ENCODE measurements around the gene HNRNPH2.

HNRNPH2 gene, protein sequence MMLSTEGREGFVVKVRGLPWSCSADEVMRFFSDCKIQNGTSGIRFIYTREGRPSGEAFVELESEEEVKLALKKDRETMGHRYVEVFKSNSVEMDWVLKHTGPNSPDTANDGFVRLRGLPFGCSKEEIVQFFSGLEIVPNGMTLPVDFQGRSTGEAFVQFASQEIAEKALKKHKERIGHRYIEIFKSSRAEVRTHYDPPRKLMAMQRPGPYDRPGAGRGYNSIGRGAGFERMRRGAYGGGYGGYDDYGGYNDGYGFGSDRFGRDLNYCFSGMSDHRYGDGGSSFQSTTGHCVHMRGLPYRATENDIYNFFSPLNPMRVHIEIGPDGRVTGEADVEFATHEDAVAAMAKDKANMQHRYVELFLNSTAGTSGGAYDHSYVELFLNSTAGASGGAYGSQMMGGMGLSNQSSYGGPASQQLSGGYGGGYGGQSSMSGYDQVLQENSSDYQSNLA

GRCh38 chrX:101407748-101408531 lies at the start of gene HNRNPH2, which contains the start of gene GLA:
HNRNPH2 (plus strand) TSS chrX:101408222; CDS start chrX:101411989, 3,767 bp downstream.
GLA (minus strand) TSS chrX:101407925; CDS start chrX:101407903, 22 bp downstream.
- peak; percentile 97 for DNase-seq (ENCODE audit: low read depth, low spot score)

- no peak for DNase-seq (ENCODE audit: low read depth, low spot score)
These were observed 48.1 kb upstream of the HNRNPH2 start for GRCh38 chrX:101359966-101360365.

- no peak for DNase-seq (ENCODE audit: low read depth, low spot score)
These were observed 47.6 kb upstream of the HNRNPH2 start for GRCh38 chrX:101360390-101360789.

DNA sequence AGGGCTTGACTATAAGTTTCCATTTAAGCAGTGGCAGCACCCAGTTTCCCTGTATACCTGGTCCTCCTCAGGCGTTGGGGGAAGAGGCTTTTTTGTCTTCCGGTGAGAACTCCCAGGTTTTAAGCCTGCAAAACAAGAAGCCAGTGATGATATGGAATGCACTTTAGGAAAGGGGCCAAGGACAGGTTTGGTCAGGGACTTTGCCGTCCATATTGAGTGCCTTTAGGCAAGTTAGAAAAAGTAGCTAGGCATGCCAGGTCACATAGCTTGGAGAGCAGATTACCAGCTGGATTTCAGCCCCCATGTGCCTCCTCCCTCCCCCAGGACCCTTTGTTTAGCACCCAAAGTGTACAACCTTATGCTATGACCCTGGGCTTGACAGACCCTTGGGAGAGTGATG lies 45.9 kb upstream of the HNRNPH2 start:
- no peak for DNase-seq (ENCODE audit: low read depth, low spot score)

GRCh38 chrX:101362757-101363156 lies 45.3 kb upstream of the HNRNPH2 start:
- no peak for DNase-seq (ENCODE audit: low read depth, low spot score)

DNA sequence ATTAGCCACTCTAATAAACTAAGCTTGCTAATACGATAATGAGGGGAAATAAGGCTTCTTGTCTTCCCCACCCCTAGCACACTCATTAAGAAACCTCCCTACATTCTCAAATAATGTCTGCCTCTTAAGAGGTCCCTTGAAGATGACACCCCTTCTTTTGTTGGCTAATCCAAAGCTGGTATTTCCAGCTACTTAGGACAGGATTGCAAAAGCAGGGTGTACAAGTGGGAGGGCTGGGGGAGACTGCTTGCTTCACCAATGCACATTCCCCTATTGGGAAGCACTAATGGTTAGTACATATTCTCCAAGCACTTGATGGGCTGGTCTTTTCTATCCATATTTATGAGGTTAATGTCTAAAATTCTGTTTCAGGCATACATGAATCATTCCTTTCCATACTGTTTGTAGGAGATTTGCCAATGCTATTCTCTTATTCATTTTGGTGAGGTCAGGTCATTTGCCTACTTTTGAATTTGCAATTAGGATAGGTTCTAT lies 42.7 kb upstream of the HNRNPH2 start:
- DNase-seq (ENCODE audit: low read depth, low spot score), result no peak

DNA sequence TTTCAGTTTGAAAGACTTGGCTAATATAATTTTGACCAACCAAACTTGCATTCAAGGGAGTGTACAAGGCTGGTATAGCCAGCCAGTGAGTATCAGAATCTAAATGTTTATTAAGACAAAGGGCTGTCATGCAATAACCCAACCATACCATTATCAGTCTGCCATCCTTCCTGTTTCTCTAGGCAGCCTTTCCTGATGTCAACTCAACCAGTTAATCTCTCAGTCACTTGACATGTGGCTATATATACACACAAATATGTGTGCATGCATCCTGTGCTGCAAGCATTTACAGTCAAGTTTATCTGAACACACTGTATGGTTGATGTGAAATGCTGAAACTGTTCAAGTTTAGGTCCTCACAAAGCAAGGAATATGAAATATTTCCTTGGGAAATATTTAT lies 39.2 kb upstream of the HNRNPH2 start:
- no peak for DNase-seq (ENCODE audit: low read depth, low spot score)

GRCh38 chrX:101369687-101370086 lies 38.3 kb upstream of the HNRNPH2 start:
- no peak for DNase-seq (ENCODE audit: low read depth, low spot score)

DNA sequence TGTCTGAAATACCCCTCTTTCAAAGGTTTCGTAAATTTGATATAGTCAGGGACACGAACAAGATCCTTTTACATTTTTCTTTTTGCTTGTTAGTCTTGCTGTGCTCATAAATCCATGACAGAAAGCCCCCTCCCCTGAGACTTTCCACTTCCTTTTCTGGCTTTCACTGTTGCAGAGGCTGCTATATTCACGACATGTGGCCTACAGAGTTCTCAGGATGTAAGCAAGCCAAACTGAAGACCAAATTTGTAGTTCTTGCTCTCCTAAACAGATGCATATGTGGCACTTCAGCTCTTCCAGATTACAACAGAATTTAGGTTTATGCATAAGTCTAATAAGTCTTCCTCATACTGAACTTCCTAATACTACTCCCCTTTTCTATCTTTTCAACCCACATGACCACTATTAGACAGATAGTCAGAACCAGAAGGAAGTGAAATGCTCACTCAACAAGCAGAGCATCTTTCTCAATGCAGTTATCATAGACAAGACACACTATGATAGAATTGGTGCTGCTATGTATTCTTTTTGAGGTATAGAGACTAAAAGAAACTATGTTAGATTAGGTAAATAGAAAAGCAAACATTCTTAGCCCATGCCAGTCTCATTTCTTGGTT lies 37.0 kb upstream of the HNRNPH2 start:
- no peak for DNase-seq (ENCODE audit: low read depth, low spot score)

DNA sequence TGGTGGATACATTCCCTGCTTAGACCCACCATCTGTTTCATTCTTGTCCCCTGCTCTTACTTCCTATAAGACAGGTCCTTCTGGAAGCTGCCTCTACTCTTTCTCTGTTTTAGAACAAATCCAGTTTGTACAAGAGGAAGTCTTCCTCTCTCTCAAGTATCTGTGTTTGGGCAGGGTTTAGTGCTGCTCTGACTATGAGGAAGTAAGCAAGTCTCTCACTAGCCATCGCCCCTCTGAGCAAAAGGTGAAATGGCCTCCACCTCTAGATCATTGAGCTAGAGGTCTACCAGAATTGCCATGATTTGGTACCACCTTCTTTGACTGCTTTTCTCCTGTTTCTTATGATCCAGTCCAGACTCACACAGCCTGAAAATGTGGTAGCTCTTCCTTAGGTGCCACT lies 30.5 kb upstream of the HNRNPH2 start:
- no peak for DNase-seq (ENCODE audit: low read depth, low spot score)

- no peak for DNase-seq (ENCODE audit: low read depth, low spot score)
These were observed 24.3 kb upstream of the HNRNPH2 start for GRCh38 chrX:101383679-101384205.

- DNase-seq (ENCODE audit: low read depth, low spot score), result no peak
These were observed 22.9 kb upstream of the HNRNPH2 start for GRCh38 chrX:101385026-101385684.

DNA sequence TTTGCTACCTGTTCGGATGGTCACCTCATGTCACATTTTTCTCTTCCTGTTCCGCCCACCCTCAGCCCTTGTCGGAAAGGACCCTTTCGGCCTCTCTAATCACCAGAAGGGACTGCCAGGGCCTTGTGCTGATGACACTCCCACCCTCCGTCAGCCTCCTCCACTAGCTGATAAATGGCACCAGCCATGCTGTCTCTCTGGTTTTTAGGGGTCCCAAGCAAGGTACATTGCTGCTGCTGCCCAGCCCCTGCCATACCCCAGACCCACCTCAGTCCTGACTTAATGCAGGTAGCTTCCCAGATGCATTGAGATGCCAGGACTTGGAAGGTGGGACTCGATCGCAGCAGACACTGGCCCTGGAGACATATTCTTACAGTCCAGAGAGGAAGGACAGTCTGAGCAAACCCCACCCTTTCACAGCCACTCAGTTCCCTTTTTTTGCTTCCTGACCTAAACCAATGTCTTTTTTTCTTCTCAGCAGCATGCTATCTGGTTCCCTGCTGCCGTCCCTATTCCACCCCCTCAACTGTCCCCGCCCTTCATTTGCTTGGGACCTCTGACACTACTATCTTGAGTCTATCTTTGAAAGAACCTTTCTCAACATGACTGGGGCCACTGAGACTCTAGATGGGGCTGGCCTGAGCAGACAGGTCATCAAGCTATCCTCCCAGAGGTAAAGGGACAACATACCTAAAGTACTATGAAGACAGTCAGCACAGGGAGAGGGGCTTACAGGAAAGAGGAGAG lies 22.1 kb upstream of the HNRNPH2 start, which contains the start of gene BTK:
BTK (minus strand) TSS at position 397 of the 747 bp plus-strand sequence. CDS start 10,907 bp downstream, outside the sequence.
- no peak for DNase-seq (ENCODE audit: low read depth, low spot score)

DNA sequence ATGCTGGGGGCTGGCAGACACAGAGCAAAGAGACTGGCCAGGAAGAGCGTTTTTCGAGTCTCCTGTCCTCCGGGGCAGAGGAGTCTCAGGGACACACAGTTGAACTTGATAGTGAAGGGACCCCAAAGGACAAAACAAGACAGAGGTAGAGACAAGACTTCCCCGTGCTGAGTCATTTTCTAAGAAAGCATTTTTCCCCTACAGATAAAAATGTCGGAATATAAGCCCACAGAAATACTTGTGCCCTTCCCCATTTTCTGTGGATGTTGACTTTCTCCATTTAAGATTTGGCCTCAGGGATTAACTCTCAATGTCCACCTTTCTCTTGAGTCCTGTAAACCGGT lies 21.5 kb upstream of the HNRNPH2 start:
- DNase-seq (ENCODE audit: low read depth, low spot score), result no peak

DNA sequence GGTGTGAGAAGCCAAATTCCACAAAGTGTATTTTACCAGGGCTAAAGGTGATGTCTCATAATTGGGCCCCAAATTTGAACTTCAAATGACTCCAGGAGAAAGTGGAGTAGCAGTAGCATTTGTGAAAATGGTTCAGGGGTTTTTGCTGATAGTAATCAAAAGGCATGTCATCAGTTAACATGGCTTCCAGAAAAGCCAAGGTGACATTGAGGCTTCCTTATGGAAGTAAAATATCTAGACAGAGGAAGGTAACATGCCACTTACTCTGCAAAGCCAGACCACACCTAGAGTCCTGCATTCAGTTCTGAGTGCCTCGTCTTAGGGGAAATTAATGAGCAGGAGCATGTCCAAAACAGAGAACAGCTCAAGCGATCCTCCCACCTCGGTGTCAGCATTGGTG lies 19.4 kb upstream of the HNRNPH2 start:
- DNase-seq (ENCODE audit: low read depth, low spot score), result no peak

DNA sequence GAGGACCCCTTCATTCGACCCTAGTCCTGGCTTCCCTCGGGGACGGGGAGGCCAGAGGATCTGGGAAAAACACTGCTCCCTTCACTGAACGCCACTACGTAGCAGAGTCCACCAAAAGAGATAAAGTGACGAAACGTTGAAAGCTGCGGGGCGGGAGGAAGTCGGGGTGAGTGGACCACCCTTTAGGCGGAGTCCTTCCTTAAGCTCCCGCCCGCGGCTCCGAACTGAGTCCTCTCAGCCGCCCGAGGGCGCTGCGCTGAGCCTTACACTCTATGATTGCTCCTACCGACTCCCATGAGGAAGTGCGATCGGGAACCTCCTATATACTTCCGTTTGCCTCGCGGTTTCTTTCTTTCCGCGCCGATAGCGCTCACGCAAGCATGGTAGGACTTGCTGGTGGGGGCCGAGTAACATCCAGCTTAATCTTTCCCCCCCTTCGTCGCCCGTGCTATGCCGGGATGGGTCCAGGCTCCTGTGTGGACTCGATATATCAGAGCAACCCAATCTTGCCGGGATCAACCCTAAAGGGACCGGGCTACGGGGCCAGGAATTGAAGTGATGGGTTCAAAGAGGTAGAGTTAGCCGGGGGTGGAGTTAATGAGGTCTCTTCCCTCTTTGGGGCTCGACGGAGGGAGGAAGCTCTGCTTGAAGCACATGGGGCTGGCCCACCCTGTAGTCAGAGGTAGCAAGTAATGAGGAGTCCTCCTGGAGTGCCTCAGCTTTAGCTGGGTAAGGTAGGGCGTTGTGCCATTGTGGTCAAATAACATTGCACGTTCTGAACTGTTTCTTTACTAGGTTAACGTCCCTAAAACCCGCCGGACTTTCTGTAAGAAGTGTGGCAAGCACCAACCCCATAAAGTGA lies 17.1 kb upstream of the HNRNPH2 start, which contains the start of gene RPL36A:
RPL36A (plus strand) TSS at position 348 of the 862 bp plus-strand sequence; CDS start at position 381, 33 bp downstream.
- peak; percentile 90 for DNase-seq (ENCODE audit: low read depth, low spot score)

GRCh38 chrX:101391831-101392230 lies 16.2 kb upstream of the HNRNPH2 start:
- no peak for DNase-seq (ENCODE audit: low read depth, low spot score)

DNA sequence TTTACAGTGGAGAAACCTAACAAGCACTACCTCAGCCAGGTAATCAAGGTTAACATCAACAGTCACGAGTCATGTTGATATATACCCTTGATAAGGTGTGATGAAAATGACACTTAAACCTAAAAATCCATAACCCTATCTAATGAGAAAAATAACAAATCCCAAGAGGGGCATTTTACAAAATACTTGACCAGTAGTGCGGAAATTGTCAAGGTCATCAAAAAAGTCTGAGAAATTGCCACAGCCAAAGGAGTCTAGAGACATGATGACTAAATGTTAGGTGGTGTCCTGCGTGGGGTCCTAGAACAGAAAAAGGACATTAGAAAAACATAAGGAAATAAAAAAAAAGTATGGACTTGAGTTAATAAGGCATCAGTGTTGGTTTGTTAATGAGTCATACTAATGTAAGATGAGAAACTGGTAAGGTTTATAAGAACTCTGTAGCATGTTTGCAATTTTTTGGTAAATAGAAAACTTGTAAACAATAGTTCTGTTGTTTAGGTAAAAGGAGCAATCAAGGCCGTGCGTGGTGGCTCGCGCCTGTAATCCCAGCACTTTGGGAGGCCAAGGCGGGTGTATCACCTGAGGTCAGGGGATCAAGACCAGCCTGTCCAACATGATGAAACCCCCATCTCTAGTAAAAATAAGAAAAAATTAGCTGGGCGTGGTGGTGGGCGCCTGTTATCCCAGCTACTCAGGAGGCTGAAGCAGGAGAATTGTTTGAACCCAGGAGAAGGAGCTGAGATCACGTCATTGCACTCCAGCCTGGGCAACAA lies 14.3 kb upstream of the HNRNPH2 start:
- no peak for DNase-seq (ENCODE audit: low read depth, low spot score)

- no peak for DNase-seq (ENCODE audit: low read depth, low spot score)
These were observed 13.7 kb upstream of the HNRNPH2 start for GRCh38 chrX:101394372-101394771.
